ENCODE results near the gene ULK2. TPM values are rescaled to one million over a fixed set of nuclear protein-coding genes. Genes with fewer than 3 reads are reported as not detected.

The ULK2 gene
- total RNA-seq, 1 experiment from 2014 or later = 12.7 TPM

DNA sequence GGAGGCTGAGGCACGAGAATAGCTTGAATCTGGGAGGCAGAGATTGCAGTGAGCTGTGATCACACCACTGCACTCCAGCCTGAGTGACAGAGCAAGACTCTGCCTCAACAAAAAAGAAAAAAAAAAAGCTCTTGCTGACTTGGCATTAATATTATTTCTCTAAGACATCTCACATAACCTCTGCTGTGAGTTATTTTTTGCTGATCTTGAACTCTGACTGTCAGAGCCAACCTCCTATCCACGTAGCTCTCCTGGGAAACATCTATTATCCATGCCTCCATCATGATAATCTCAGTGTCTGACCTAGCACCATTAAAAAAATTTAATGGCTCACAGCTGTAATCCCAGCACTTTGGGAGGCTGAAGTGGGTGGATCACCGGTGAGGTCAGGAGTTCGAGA is 12.7 kb upstream of the ULK2 start:
- Histone ChIP-seq H3K4me3 (replicated peaks in 1 of 2; ENCODE audit: low read depth in 1 of 2, low read length in 2 of 2) (no peak overlapping the region), H4K20me1 (ENCODE audit: insufficient read depth) (no peaks in the 10 kb centered on the region), H3K27ac (ENCODE audit: low read depth, low read length) (no peak overlapping the region), H3K36me3 (ENCODE audit: control insufficient read depth in 1 of 2, insufficient read depth in 2 of 2, low read length in 2 of 2) (no peaks in the 10 kb centered on the region), H3K4me2 (ENCODE audit: low read length) (no peak overlapping the region), H3K27me3 (ENCODE audit: insufficient read depth, low read length) (no peaks in the 10 kb centered on the region), H3K79me2 (ENCODE audit: insufficient read depth, low read length) (no peaks in the 10 kb centered on the region), H3K4me1 (ENCODE audit: control insufficient read depth in 1 of 2, insufficient read depth in 2 of 2, low read length in 2 of 2) (no peaks in the 10 kb centered on the region), H2AFZ (ENCODE audit: low read depth, low read length, poor library complexity, severe bottlenecking) (no peak overlapping the region), H3K9me3 (ENCODE audit: control insufficient read depth in 1 of 2, insufficient read depth in 1 of 2, low read depth in 1 of 2, low read length in 2 of 2) (no peaks in the 10 kb centered on the region), H3K9ac (ENCODE audit: low read length) (no peak overlapping the region), H3K9me2 (ENCODE audit: insufficient read depth) (no peaks in the 10 kb centered on the region)
- TF ChIP-seq, protein P1, sequence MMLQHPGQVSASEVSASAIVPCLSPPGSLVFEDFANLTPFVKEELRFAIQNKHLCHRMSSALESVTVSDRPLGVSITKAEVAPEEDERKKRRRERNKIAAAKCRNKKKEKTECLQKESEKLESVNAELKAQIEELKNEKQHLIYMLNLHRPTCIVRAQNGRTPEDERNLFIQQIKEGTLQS (IDR thresholded peaks at IDR 0.05) = no peak
- TF ChIP-seq CBX3 (IDR thresholded peaks at IDR 0.05; ENCODE audit: low read depth) (no peak), TCF7L2 (IDR thresholded peaks at IDR 0.05; ENCODE audit: borderline replicate concordance, extremely low read depth, insufficient read depth, insufficient read length) (no peak), SP1 (IDR thresholded peaks at IDR 0.05; ENCODE audit: low read depth) (no peak), JUND (IDR thresholded peaks at IDR 0.05) (no peak), ZBTB33 (IDR thresholded peaks at IDR 0.05; ENCODE audit: extremely low read depth, insufficient replicate concordance, low read length) (no peak), ELF1 (IDR thresholded peaks at IDR 0.05; ENCODE audit: borderline replicate concordance, low read depth) (no peak), CEBPB (IDR thresholded peaks at IDR 0.05; ENCODE audit: low read depth) (no peak), CTCF (IDR thresholded peaks at IDR 0.05 in 2 of 3, conservative IDR thresholded peaks at IDR 0.05 in 1 of 3; ENCODE audit: borderline replicate concordance in 1 of 3, insufficient read depth in 1 of 3, low read depth in 2 of 3, low read length in 2 of 3) (no peak), ZNF274 (IDR thresholded peaks at IDR 0.05; ENCODE audit: low read depth, low read length) (no peak), MAX (IDR thresholded peaks at IDR 0.05) (no peak), FOSL1 (IDR thresholded peaks at IDR 0.05; ENCODE audit: low read depth) (no peak), EZH2 (IDR thresholded peaks at IDR 0.05) (no peak), EZH2phosphoT487 (IDR thresholded peaks at IDR 0.05; ENCODE audit: borderline replicate concordance) (no peak), RAD21 (IDR thresholded peaks at IDR 0.05; ENCODE audit: low read depth) (no peak), YY1 (IDR thresholded peaks at IDR 0.05; ENCODE audit: extremely low read depth, insufficient replicate concordance, low read depth, low read length) (no peak), EGR1 (IDR thresholded peaks at IDR 0.05; ENCODE audit: low read depth) (no peak), POLR2AphosphoS5 (IDR thresholded peaks at IDR 0.05; ENCODE audit: low read depth, low read length) (no peak), REST (IDR thresholded peaks at IDR 0.05; ENCODE audit: low read depth) (no peak)
- ATAC-seq (no peak), DNase-seq (ENCODE audit: low read depth, low spot score) (no peak)
- intact Hi-C loops (cut with micrococcal nuclease) = no loop called here
- POLR2A ChIA-PET = no interaction called here
- RAD21 ChIA-PET (ENCODE audit: low non-redundant PET in 1 of 2, low total read pairs in 2 of 2, uncharacterized antibody in 2 of 2, unreplicated experiment in 2 of 2) = no interaction called here
- BruUV-seq (replicated peaks) = no TSS peak
- CTCF ChIA-PET = no interaction called here
